ENCODE measurements around the gene NEAT1.

The NEAT1 gene

GRCh38 chr11:65486570-65487466 lies 64.2 kb downstream of the NEAT1 start:
- no peak for DNase-seq (ENCODE audit: low read depth)

DNA sequence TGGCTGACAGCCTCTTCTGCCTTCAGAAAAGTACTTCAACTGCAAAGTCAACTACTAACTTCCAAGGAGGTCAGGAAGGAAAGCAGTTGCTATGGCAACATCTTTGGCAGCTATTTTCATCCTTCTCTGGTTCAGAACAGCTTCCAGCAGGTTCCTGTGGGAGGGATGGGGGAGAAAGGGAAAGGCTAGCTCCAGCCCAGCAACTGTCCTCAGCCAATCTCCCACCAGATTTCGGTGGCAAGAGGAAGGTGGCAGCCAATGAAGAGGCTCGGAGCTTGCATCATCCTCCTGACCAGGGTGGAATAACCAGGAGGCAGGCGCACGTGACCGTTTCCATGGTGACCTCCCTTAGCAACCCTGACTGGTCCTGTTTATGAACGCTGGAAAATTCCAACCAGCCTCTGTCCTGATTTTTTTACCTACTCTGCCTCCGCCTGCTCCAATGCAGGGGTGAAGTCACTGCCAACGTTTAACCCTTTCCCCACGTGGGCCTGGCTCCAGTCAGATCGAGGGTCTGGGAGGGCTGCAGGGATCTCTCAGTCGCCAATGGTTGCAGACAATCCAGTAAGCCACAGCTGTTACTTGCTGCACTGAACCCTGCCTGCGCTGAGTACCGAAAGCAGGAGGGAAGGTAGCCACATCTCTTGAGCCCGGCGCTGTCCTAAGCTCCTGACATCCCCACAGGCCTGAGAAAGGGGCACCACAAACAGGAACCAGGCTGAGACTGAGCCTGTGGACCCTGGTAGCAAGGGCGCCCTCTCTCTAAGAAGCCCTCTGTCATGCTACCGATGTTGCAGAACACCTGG lies 65.1 kb downstream of the NEAT1 start:
- DNase-seq (ENCODE audit: low read depth): peak; percentile 100

- DNase-seq (ENCODE audit: low read depth): peak; percentile 76
Observed at GRCh38 chr11:65488273-65489034, 65.9 kb downstream of the NEAT1 start.

DNA sequence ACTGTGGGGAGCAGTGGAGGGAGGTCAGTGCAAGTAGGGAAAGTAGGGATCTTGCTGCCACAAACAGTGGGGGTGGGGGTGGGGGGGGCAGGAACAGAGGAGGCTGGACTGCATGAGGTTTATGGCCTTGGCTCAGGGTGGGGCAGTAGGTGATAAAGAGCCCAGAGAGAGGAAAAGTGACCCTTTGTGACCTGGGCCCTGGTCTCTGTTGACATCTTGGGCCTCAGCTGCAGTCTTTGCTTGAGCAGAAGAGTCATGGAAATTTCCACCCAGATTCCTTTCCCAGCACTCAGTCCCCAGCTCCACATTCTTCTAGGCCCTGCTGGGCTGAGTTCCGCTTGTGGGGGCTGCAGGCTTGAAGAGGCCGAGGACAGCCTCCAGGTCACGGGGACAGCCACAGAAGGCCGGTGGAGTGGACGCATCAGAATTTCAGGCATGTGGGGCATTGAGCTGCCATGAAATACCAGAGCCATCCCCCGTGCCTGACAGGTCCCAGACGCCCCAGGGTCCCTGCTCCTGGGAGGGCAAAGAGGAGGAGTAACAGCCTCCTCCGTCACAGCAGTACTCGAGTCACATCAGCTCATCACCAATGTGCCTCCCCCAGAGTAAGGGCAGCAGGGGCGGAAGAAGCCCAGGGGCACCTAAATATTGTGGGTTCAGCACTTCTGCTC lies 66.6 kb downstream of the NEAT1 start:
- peak; percentile 89 for DNase-seq (ENCODE audit: low read depth)

GRCh38 chr11:65489706-65490320 lies 67.2 kb downstream of the NEAT1 start:
- peak; percentile 43 for DNase-seq (ENCODE audit: low read depth)

GRCh38 chr11:65491163-65491465 lies 68.5 kb downstream of the NEAT1 start:
- DNase-seq (ENCODE audit: low read depth): peak; percentile 33

GRCh38 chr11:65491614-65492386 lies 69.2 kb downstream of the NEAT1 start:
- DNase-seq (ENCODE audit: low read depth): peak; percentile 90

- no peak for DNase-seq (ENCODE audit: low read depth)
Observed at GRCh38 chr11:65492387-65492636, 69.7 kb downstream of the NEAT1 start.

- DNase-seq (ENCODE audit: low read depth): peak; percentile 85
Observed at GRCh38 chr11:65492637-65493366, 70.2 kb downstream of the NEAT1 start.

- DNase-seq (ENCODE audit: low read depth): peak; percentile 99
Observed at GRCh38 chr11:65493367-65494176, 71.0 kb downstream of the NEAT1 start.

Measured in ELR (cell line).